KOPT-K1 (cell line): ENCODE data around the gene PCSK5.

Experiments
- H3K27ac ChIP-seq: fragments of 200-600 bp; sonication (generic); 2 replicates; pipeline ENCODE4 v1.5.1; 2016; ENCODE audit warnings: antibody characterized with exemption, mild to moderate bottlenecking, low read depth, low read length; ENCODE audit not compliant: poor library complexity, severe bottlenecking
- H3K36me3 ChIP-seq: fragments of 200-600 bp; sonication (generic); 2 replicates; pipeline ENCODE4 v1.5.1; 2017; ENCODE audit warnings: antibody characterized with exemption, mild to moderate bottlenecking, low read length, moderate library complexity; ENCODE audit not compliant: insufficient read depth
- H3K9me3 ChIP-seq: fragments of 200-600 bp; sonication (generic); 2 replicates; pipeline ENCODE4 v1.5.1; 2017; ENCODE audit warnings: antibody characterized with exemption, low read length, mild to moderate bottlenecking; ENCODE audit not compliant: insufficient read depth, poor library complexity, severe bottlenecking

Gene PCSK5

GRCh38 chr9:76180541-76180940 is 290.1 kb downstream of the PCSK5 start:
- H3K36me3 ChIP-seq: no peaks in the 10 kb centered on the region; the same call in 1 of the 2 replicates
- H3K9me3 ChIP-seq: no peaks in the 10 kb centered on the region
- no peak overlapping the region for H3K27ac ChIP-seq

- Histone ChIP-seq H3K27ac (no peak overlapping the region), H3K9me3 (no peaks in the 10 kb centered on the region), H3K36me3 (no peaks in the 10 kb centered on the region; the same call in 1 of the 2 replicates)
Measured at GRCh38 chr9:76181020-76181641, 290.7 kb downstream of the PCSK5 start.

GRCh38 chr9:76181781-76182180 is 291.3 kb downstream of the PCSK5 start:
- no peak overlapping the region for H3K27ac ChIP-seq
- no peaks in the 10 kb centered on the region for H3K9me3 ChIP-seq
- no peaks in the 10 kb centered on the region; the same call in 1 of the 2 replicates for H3K36me3 ChIP-seq

- H3K27ac ChIP-seq: no peak overlapping the region
- no peaks in the 10 kb centered on the region for H3K9me3 ChIP-seq
- H3K36me3 ChIP-seq: no peaks in the 10 kb centered on the region; the same call in 1 of the 2 replicates
Measured at GRCh38 chr9:76185432-76185831, 295.0 kb downstream of the PCSK5 start.

GRCh38 chr9:76188286-76188685 is 297.8 kb downstream of the PCSK5 start:
- Histone ChIP-seq H3K27ac (no peak overlapping the region), H3K36me3 (no peaks in the 10 kb centered on the region), H3K9me3 (no peaks in the 10 kb centered on the region)

- Histone ChIP-seq H3K36me3 (no peaks in the 10 kb centered on the region), H3K9me3 (no peaks in the 10 kb centered on the region), H3K27ac (no peak overlapping the region)
Measured at GRCh38 chr9:76188905-76189304, 298.4 kb downstream of the PCSK5 start.

- Histone ChIP-seq H3K9me3 (no peaks in the 10 kb centered on the region), H3K27ac (no peak overlapping the region), H3K36me3 (no peaks in the 10 kb centered on the region)
Measured at GRCh38 chr9:76191493-76191892, 301.0 kb downstream of the PCSK5 start.

GRCh38 chr9:76192013-76192412 is 301.5 kb downstream of the PCSK5 start:
- H3K9me3 ChIP-seq: no peaks in the 10 kb centered on the region
- no peaks in the 10 kb centered on the region for H3K36me3 ChIP-seq
- H3K27ac ChIP-seq: no peak overlapping the region

GRCh38 chr9:76194896-76195295 is 304.4 kb downstream of the PCSK5 start:
- Histone ChIP-seq H3K27ac (no peak overlapping the region), H3K9me3 (no peaks in the 10 kb centered on the region), H3K36me3 (no peaks in the 10 kb centered on the region)

- no peaks in the 10 kb centered on the region for H3K9me3 ChIP-seq
- H3K27ac ChIP-seq: no peak overlapping the region
- no peaks in the 10 kb centered on the region for H3K36me3 ChIP-seq
Measured at GRCh38 chr9:76198336-76198735, 307.9 kb downstream of the PCSK5 start.

GRCh38 chr9:76200315-76200714 is 309.8 kb downstream of the PCSK5 start:
- no peaks in the 10 kb centered on the region for H3K36me3 ChIP-seq
- no peak overlapping the region for H3K27ac ChIP-seq
- no peaks in the 10 kb centered on the region for H3K9me3 ChIP-seq

GRCh38 chr9:76200745-76201144 is 310.3 kb downstream of the PCSK5 start:
- H3K27ac ChIP-seq: no peak overlapping the region
- no peaks in the 10 kb centered on the region for H3K36me3 ChIP-seq
- H3K9me3 ChIP-seq: no peaks in the 10 kb centered on the region

GRCh38 chr9:76203373-76203772 is 312.9 kb downstream of the PCSK5 start:
- Histone ChIP-seq H3K9me3 (no peaks in the 10 kb centered on the region), H3K36me3 (no peaks in the 10 kb centered on the region), H3K27ac (no peak overlapping the region)

- Histone ChIP-seq H3K27ac (no peak overlapping the region), H3K36me3 (no peaks in the 10 kb centered on the region), H3K9me3 (no peaks in the 10 kb centered on the region)
Measured at GRCh38 chr9:76206821-76207220, 316.3 kb downstream of the PCSK5 start.

GRCh38 chr9:76213751-76214150 is 323.3 kb downstream of the PCSK5 start:
- Histone ChIP-seq H3K9me3 (no peaks in the 10 kb centered on the region), H3K36me3 (no peaks in the 10 kb centered on the region), H3K27ac (no peak overlapping the region)

- Histone ChIP-seq H3K27ac (no peak overlapping the region), H3K36me3 (no peaks in the 10 kb centered on the region), H3K9me3 (no peaks in the 10 kb centered on the region)
Measured at GRCh38 chr9:76215066-76215465, 324.6 kb downstream of the PCSK5 start.
